WTC11 (cell line): ENCODE data around the gene NDRG2.

ENCODE experiments used
- ELF4 ChIP-seq: sonication (generic); formaldehyde crosslinking; IDR thresholded peaks from 2 replicates; pipeline ENCODE4 v1.8.1; 2022; ENCODE audit warnings: low read depth, mild to moderate bottlenecking, moderate library complexity, missing genetic modification reagents
- TF ChIP-seq, protein P1 (sequence below): fragments of 200-600 bp; IDR thresholded peaks from 2 replicates; pipeline ENCODE4 v1.8.0; 2022; ENCODE audit warnings: antibody characterized with exemption

DNA sequence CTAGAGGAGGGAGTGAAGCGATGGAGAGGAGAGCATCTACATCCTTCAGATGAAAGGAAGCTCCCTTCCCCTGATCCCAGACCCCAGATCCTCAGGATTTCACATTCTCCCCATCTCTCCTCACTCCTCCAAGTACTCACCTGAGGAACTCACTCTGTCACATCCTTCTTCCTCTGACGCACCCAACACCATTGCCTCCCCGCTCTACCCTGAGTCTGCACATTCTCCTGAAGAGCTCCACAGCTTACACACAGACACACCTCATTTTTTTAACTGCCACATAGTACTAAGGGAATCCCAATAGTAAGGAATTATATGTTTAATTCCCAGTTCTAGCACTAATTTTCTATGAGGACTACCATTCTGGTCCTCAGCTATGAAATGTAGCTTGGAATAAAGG lies 51.4 kb downstream of the NDRG2 start:
- TF ChIP-seq, protein P1, sequence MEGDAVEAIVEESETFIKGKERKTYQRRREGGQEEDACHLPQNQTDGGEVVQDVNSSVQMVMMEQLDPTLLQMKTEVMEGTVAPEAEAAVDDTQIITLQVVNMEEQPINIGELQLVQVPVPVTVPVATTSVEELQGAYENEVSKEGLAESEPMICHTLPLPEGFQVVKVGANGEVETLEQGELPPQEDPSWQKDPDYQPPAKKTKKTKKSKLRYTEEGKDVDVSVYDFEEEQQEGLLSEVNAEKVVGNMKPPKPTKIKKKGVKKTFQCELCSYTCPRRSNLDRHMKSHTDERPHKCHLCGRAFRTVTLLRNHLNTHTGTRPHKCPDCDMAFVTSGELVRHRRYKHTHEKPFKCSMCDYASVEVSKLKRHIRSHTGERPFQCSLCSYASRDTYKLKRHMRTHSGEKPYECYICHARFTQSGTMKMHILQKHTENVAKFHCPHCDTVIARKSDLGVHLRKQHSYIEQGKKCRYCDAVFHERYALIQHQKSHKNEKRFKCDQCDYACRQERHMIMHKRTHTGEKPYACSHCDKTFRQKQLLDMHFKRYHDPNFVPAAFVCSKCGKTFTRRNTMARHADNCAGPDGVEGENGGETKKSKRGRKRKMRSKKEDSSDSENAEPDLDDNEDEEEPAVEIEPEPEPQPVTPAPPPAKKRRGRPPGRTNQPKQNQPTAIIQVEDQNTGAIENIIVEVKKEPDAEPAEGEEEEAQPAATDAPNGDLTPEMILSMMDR: no peak
- no peak for TF ChIP-seq ELF4 (CRISPR knock-in tag)
